CD4-positive, alpha-beta T cell treated with Interleukin-15 for 1 hour (primary cell): ENCODE results near the gene HAO2.
"Not testable (repeated sequence)": the region's sequence is repeated elsewhere in the genome, so short reads cannot be mapped to it uniquely, and the experiment has no call there.

ENCODE experiments used
- DNase-seq: peaks from one replicate; pipeline ENCODE4 v3.0.0-alpha.2; 2020

HAO2 gene

GRCh38 chr1:119347858-119348257, 20.7 kb upstream of the HAO2 start:
- no peak for DNase-seq

DNA sequence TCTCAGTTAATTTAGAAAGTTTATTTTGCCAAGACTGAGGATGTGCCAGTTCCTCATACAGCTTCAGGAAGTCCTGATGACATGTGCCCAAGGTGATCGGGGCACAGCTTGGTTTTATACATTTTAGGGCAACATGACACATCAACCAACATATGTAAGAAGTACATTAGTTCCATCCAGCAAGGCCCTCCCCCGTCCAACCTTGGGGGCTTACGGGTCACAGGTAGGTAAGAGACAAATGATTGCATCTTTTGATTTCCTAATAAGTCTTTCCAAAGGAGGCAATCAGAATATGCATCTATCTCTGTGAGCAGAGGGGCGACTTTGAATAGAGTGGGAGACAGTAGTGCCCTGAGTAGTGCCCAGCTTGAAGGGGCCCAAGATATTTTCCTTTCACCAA, 19.6 kb upstream of the HAO2 start:
- no peak for DNase-seq

GRCh38 chr1:119350866-119351265, 17.7 kb upstream of the HAO2 start:
- DNase-seq: not testable (repeated sequence)

DNA sequence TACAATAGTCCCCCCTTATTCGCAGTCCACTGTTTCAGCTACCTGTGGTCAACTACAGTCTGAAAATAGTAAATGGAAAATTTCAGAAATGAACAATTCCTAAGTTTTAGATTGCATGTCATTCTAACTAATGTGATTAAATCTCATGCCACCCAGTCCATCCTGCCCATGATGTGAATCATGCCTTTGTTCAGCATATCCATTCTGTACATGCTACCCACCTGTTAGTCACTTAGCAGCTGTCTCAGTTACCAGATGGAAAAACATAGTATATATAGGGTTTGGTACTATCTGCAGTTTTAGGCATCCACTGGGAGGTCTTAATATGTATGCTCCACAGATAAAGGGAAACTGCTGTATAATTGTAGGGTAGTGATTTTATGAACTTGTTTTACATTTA, 16.6 kb upstream of the HAO2 start:
- DNase-seq: no peak

- DNase-seq: no peak
These were observed 14.7 kb upstream of the HAO2 start for GRCh38 chr1:119353836-119354235.

- DNase-seq: no peak
These were observed 9.9 kb upstream of the HAO2 start for GRCh38 chr1:119358636-119359035.

DNA sequence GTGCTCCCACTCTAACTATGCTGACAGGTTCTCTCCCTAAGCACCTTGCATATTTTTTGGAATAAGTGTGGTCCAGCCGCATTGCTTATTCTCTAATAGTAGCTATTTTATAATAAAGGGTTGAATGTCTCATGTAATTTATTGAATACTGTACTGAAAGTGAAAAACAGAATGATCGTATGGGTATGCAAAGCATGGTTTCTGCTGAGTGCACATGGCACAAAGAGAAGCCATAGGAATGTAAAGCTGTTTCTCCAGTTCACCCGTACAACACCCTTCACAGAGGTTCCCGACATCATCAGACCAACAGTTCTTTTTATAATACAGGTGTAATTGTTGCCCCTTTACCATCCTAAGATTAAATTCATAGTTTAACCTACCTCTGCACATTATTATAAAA, 8.9 kb upstream of the HAO2 start:
- DNase-seq: no peak

GRCh38 chr1:119361205-119361604, 7.4 kb upstream of the HAO2 start:
- DNase-seq: no peak

DNA sequence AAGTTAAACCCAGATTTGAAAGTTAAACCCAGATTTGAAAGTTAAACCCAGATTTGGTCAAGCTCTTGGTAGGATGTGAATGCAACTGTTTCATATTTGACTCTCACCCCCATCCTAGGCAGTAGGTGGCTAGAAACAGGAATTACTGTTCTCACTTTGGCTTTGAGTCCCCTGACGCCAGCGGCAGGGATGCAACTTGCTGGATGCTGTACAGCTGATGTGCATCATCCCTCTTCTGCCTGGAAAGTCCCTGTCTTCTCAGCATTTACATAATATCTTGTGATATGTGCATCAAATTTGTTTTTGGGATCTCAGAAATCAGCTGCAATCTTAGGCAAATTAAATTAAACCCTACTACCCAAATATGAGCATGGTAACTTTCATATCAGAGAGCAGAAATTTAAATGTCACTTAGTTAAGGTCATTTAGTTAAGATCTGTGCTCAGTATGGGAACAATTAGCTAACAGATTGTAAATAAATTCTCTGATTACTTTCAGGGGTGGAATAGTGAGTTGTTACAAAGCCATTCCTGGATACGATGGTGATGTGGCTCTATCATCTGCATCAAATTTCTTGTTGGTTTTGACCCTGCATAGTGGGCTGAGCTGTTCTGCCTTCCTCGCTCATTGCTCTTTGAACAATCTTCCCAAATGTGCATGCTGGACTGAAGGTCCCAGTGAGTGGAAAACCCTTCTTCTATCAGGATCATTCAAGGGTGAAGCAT, 6.8 kb upstream of the HAO2 start:
- no peak for DNase-seq

DNA sequence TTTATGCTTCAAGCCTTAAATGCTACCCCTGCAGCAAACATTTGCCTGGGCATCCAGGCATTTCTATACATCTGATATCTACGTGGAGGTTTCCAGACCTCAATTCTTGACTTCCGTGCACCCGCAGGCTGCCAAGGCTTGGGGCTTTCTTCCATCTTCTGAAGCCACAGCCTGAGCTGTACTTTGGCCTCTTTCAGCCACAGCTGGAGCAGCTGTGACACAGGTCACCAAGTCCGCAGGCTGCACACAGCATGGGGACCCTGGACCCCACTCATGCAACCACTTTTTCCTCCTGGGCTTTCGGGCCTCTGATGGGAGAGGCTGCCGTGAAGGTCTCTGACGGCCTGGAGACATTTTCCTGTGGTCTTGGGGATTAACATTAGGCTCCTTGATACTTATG, 5.4 kb upstream of the HAO2 start:
- no peak for DNase-seq

- no peak for DNase-seq
These were observed 3.9 kb upstream of the HAO2 start for GRCh38 chr1:119364640-119365039.

- DNase-seq: no peak
These were observed 2.2 kb upstream of the HAO2 start for GRCh38 chr1:119366424-119366823.

- DNase-seq: no peak
These were observed 1.0 kb upstream of the HAO2 start for GRCh38 chr1:119367432-119368124.

GRCh38 chr1:119370748-119371147, 2.2 kb downstream of the HAO2 start:
- no peak for DNase-seq

GRCh38 chr1:119371815-119372214, 3.2 kb downstream of the HAO2 start:
- DNase-seq: no peak

DNA sequence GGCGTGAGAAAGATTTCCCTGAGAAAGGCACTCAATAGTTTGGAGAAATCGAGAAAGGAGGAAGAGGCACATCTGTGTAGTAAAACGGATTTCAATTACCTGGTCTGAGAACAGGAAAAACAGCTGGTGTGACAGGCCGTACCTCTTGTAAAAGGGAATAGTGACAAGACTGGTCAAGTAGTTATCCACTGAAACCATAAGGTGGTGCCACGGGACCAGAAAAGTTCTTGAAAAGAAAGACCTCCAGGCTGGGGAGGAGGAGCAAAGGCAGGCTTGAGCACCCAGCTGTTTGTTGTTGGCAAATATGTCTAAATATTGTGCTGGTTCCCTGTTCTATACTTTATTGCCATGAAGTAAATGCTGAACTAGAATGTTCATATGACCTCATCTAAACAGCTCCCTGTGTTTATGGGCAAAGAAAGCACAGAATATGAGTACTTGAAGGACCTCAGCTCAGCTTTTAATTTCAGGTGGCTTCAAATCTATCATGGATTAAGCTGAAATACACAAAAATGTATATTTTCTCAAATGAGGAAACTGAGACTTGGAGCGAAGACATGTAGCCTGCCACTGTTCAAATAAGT, 4.0 kb downstream of the HAO2 start:
- no peak for DNase-seq

DNA sequence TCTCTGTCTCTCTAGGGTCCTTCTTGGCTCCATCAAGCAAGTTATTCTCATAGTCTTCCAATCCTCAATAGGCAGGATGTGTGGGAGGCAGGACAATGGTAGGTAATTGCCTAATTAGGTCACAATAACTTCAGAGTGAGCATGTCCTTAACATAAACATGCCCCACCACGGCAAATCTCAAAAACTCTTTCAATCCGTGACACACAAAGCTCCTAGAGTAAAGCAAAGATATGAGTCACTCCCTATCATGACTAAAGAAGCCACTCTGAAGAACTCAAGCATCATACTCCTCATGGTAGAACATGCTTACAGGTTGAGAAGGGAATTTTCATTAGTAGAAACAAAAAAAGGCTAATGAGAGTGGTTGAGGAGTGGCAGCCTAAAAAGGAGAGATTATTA, 4.9 kb downstream of the HAO2 start:
- no peak for DNase-seq

- DNase-seq: no peak
These were observed 5.8 kb downstream of the HAO2 start for GRCh38 chr1:119374208-119374874.

DNA sequence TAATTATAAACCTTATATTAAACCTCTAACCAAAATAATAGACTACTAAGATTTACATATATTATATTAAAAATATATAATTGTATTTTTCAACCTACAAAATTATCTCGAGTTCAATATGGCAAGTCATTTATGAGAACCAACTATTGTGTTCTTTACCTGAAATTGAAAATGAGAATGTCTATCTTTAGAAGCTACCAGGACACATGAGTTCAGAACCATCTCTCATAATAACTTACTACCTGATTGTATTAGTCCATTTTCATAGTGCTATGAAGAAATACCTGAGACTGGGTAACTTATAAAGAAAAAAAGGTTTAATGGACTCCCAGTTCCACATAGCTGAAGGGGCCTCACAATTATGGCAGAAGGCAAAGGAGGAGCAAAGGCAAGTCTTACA, 6.8 kb downstream of the HAO2 start:
- no peak for DNase-seq

DNA sequence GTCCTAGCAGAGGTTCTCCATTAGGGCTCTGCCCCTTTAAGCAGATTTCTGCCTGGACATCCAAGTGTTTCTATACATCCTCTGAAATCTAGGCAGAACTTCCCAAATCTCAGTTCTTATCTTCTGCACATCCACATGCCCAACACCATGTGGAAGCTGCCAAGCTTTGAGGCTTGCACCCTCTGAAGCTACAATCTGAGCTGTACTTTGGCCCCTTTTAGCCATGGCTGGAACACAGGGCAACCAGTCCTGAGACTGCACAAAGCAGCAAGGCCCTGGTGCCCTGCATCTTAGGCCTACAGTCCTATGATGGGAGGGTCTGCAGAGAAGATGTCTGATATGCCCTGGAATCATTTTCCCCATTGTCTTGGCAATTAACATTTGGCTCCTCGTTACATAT, 8.0 kb downstream of the HAO2 start:
- no peak for DNase-seq

DNA sequence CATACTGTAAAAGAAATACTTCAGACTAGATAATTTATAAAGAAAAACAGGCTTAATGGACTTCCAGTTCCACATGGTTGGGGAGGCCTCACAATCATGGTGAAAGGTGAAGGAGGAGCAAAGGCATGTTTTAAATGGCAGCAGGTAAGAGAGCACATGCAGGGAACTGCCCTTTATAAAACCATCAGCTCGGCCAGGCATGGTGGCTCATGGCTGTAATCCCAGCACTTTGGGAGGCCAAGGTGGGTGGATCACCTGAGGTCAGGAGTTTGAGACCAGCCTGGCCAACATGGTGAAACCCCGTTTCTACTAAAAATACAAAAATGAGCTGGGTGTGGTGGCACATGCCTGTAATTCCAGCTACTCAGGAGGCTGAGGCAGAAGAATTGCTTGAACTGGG, 9.0 kb downstream of the HAO2 start:
- not testable (repeated sequence) for DNase-seq

GRCh38 chr1:119379117-119379516, 10.5 kb downstream of the HAO2 start:
- no peak for DNase-seq

DNA sequence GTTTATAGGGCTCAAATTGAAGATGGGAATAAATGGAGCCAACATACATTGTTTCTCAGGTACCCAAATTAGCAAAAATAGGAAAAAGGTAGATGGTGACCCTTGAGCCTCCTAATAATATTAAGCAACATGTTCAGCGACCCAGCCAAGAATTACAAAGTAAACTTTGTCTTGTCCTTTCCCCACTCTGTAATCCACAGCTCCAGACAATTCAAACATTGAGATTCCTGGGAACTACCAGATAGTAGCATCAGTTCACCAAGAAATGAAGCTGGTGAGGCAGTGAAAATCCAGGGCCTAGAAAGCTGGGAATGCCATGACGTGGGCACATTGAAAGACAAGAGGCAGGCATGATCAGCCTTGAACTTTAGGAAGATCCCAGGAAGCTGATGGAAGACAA, 11.7 kb downstream of the HAO2 start:
- no peak for DNase-seq
